ENCODE measurements around the gene ABCC9.
"Not testable (repeated sequence)": the region's sequence is repeated elsewhere in the genome, so short reads cannot be mapped to it uniquely, and the experiment has no call there.

Gene ABCC9

GRCh38 chr12:21933656-21934055 lies 7.6 kb downstream of the ABCC9 start:
- DNase-seq: no peak

DNA sequence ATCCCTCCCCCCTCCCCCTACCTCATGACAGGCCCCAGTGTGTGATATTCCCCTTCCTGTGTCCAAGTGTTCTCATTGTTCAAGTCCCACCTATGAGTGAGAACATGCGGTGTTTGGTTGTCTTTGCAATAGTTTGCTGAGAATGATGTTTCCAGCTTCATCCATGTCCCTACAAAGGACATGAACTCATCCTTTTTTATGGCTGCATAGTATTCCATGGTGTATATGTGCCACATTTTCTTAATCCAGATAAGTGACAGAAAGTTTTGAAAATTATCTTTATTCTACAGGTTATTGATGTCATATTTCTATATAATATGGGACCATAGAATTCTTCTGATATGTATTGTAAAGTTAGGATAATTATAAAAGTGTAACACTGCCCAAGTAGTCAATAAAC lies 11.3 kb downstream of the ABCC9 start:
- DNase-seq: not testable (repeated sequence)

DNA sequence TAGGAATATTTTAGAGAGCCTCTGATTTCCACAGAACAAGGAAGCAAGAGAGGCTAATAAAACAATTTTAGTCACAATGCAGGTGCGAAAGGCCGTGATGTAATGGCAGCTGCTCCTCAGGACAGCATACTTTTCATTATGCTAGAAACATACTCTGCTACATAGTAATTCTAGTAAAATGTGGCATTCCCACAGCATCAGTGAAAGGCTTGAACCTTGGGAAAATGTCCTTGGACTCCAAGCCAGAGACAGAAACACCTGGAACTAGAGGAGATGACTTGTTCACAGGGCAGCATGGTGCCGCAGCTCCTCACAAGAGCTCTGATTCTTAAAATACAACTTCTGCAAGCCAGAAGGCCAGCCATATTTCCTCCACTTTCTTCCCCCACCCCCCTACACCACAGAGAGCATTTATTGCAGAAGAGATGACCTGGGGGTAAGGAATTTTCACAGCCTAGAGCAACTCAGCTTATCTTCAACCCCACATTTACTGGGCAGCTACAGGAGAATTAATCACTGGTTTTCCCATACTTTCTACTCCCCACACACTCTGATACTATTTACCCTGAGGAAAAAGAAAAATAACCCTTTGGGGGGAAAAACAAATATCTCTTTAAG lies 15.8 kb downstream of the ABCC9 start:
- no peak for DNase-seq

GRCh38 chr12:21921436-21921835 lies 19.8 kb downstream of the ABCC9 start:
- DNase-seq: no peak

GRCh38 chr12:21918456-21918855 lies 22.8 kb downstream of the ABCC9 start:
- no peak for DNase-seq

GRCh38 chr12:21913823-21914222 lies 27.4 kb downstream of the ABCC9 start:
- DNase-seq: no peak

GRCh38 chr12:21912318-21912717 lies 28.9 kb downstream of the ABCC9 start:
- DNase-seq: no peak

DNA sequence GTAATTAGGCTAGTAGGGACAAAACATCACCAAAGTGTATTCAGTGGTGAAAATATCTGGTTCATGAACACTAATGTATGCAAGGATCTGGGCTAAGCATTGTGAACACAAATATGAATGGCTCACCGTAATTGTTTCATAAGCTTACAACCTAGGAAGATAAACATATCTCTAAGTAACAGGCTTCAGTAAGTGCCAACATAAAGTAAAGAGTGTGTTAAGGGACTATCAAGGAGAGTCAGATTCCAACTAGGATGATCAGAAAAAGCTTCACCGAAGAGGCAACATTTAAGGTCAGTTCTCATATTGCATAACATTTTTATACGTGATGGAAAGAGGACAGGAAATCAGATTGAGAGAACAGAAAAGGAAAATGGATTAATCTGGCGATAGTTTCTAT lies 29.4 kb downstream of the ABCC9 start:
- DNase-seq: no peak

- DNase-seq: no peak
These were observed 30.6 kb downstream of the ABCC9 start for GRCh38 chr12:21910657-21911056.

DNA sequence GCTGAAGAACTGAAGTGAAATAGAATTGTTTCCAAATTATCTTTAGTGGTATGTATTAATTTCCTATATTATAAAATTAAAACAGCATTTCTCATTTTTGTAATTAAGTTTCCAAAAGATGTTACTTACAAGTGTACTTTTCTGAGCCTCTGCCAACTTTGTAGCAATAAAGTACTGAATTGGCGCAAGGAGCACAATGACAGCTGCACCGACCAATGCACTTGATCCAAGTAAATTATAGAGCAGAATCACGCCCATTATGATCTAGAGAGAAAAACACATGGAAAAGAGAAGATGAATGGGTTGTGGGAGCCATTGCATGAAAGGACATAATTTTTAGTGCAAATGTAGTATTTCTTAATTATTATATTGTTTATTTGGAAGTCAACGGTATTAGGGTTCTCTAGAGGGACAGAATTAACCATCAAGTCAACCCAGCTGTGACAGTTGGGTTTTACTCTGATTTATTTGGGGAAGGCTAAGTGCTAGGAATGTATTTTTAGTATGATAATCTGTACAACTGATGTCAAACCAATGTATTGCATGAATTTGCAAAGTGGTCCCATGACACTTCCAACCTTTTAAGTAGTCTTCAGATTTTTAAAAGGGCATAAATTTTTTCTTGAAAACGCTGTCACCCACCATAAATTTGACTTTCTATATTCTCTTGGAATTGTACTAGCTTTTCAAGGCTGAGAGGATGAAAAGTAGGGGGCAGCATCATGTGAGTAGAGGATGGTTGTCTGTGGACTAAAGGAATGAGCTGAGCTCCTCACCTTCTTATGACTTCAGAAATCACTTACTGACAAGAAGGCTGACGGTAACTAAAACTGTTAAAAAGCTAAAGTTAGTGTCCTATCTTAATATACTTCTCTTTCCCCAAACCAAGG lies 33.0 kb downstream of the ABCC9 start:
- DNase-seq: no peak

DNA sequence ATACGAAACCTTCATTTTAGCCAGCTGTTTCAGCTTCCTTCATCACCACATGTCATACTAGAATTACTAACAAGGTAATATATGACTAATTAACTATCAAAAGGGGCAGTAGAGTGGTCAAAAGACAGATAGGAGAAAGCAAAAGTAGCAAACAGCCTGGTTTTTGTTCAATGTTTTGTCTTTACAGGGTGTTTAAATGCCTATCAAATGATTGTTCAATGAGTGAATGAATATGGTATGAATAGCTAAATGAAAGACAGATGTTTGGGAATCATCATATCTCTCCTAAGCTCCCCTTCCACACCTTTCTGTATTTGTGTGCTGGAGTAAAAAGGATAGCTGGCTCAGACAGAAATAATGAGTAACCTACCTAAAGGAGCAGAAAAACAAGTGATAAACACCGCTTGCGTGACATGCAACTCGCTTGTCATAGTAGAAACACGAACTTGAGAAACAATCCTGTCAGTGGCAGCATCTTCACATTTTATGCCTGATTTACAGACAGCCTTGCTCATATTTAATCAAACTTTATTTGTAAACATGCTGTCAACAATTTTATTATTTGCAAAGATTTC lies 34.2 kb downstream of the ABCC9 start:
- DNase-seq: no peak

DNA sequence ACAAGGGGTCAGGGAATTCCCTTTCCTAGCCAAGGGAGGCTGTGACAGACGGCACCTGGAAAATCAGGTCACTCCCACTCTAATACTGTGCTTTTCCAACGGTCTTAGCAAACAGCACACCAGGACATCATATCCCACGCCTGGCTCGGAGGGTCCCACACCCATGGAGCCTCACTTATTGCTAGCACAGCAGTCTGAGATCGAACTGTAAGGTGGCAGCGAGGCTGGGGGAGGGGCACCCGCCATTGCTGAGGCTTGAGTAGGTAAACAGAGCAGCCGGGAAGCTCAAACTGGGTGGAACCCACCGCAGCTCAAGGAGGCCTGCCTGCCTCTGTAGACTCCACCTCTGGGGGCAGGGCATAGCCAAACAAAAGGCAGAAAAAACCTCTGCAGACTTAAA lies 41.7 kb downstream of the ABCC9 start:
- DNase-seq: not testable (repeated sequence)

DNA sequence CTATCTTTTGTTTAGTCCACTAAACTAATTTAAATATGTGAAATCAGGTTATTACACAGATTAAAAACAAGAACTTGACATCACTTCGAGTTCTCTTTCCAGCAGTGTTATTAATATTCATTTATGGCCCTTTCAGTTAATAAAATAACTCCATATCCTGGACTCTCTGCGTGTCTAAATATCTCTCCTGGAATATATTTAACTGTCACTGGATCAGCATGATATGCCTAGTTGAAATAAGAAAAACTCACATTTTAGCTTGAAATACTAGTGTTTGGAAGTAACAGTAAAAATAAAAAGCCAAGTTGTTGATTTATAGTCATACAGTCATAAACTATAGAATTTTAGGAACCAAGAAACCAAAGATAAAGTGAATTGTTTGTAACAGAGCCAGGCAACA lies 45.6 kb downstream of the ABCC9 start:
- no peak for DNase-seq

GRCh38 chr12:21894792-21895595 lies 46.2 kb downstream of the ABCC9 start:
- DNase-seq: no peak

- no peak for DNase-seq
These were observed 47.3 kb downstream of the ABCC9 start for GRCh38 chr12:21893924-21894323.

DNA sequence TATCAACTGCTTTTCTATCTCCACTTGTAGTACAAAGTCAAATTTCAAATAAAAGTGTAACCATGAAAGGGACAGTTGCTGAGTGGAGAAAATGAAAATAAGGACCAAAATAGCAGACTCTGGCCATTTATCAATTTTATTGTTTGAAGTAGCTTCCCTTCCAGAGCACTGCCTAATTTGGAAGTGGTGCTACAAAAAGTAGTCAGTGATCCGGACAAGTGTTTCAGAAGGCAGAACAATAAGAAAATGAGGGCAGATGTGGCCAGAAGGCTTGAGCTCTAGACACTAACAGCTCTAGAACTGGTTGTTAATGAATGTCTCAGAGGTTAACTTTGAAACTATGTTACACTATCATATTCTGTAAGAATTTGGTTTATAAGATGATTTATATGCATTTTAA lies 48.9 kb downstream of the ABCC9 start:
- no peak for DNase-seq

DNA sequence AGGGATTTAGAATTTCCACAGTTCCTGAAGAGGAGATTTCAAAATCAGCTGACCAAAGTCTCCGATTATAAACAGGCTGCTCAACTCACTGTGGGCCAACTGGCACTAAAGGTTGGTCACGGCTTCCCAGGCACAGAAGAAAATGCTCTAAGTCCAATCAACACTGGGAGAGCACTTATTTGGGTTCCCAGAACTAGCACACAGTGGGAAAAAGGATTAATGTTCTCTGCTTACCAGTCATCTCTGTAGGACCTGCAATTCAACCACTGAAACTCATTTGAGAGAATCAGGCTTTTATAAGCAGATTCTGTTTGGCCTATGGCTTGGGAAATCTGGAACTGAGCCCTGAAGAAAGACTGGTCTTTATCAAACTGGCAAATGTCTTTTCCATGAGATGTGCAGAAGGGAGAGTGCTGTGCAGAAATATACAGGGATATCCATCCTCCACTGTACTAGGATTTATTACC lies 49.4 kb downstream of the ABCC9 start:
- no peak for DNase-seq

DNA sequence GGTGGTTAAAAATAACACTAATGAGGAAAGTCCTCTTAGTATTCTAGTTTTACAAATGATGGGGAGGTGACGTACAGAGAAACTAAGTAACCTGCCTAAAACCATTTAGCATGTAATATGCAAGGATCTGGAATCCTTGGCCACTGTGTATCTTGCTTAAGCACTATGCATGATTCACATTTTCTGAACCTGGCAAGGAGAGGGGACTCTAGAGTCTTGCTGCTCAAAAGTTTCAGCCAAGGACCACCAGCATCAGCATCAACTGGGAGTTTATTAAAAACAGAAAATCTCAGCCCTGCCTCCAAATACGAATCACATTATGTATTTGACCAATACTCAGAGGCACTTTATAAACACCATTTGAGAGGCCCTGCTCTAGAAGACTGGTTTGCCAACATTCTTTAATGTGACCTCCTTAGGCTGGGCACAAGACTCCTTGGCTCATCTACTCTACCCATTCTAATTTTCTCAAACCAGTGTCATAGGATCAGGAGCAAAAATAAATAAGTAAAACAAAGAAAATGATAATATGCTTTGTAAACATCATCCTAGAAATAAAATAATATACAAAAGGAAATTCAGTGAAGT lies 52.9 kb downstream of the ABCC9 start:
- no peak for DNase-seq

DNA sequence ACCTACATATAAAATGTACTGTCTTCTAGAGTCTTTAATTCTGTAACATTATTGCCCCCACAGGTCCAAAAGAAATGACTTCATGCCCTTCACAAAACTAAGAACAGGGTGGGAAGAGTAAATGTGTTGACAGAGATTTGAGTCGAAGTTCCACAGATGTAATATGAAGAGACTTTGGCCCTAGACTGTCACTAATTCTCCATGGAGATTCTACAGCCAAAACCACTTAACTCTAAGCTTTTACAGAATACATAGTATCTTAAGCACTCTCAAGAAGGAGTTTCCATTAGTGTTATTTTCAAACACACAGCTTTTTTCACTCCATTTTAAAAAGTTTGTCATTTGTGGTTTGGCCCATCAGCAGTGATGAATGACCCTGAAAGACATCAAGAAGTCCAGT lies 56.3 kb downstream of the ABCC9 start:
- DNase-seq: no peak

- no peak for DNase-seq
These were observed 58.6 kb downstream of the ABCC9 start for GRCh38 chr12:21882635-21883034.

DNA sequence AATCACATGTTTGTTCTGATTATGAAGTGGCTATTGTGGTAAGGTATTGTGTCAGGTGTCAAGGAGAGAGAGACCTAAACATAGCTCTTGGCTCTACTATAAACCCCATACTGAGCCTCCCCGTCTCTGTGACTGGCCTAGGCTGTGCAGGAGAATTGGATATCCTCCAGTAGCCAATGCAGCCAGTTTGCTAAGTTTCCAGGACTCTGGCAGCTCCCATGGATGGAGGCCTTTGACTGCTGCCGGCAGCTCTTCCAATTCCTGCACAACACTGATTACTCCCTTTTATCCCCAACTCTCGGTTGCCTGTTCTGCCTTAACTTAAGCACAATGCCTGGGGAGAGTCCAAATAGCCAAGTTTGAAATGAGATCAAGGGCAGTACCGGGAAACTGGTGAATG lies 59.3 kb downstream of the ABCC9 start:
- DNase-seq: no peak

DNA sequence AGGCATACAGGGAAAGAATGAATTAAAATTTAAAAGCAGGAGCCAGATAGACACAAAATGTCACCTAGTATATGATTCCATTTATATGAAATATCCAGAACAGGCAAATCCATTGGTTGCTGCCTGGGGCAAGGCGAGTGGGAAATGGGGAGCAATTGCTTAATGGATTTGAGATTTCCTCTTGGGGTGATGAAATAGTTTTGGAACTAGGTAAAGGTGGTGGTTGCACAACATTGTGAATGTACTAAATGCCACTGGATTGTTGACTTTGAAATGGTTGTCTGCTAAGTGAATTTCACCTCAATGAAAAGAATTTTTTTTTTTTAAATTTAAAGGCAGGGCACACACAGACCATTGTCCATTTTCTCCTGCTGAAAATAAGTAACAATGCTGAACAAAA lies 61.9 kb downstream of the ABCC9 start:
- DNase-seq: no peak

Measured in stimulated activated CD4-positive, alpha-beta T cell treated with anti-CD3 and anti-CD28 coated beads, Interleukin-2, amount 100 ng/mL, for 24 hours (primary cell).